Ascending aorta (tissue), 2 donors: Measurements from ENCODE around the gene GDF11. TPM values are rescaled to one million over a fixed set of nuclear protein-coding genes. Genes with fewer than 3 reads are reported as not detected.
A peak's percentile ranks its signal among the peaks of the same experiment; 100 is the strongest.

Experiments used
- DNase-seq, 2 donors: peaks; one replicate each; pipeline ENCODE4 v3.0.0-alpha.2; 2019; ENCODE audit warnings: low spot score in 2 of 2
- H3K27ac ChIP-seq, 2 donors: fragments of 200-600 bp; sonication (generic); one replicate each; pipeline ENCODE4 v1.5.1; 2016 to 2017; ENCODE audit warnings: mild to moderate bottlenecking in 1 of 2
- H3K27me3 ChIP-seq: fragments of 200-600 bp; sonication (generic); one replicate; pipeline ENCODE4 v1.5.1; 2017
- H3K36me3 ChIP-seq, 2 donors: fragments of 200-600 bp; sonication (generic); one replicate each; pipeline ENCODE4 v1.5.1; 2016
- H3K4me1 ChIP-seq, 2 donors: fragments of 200-600 bp; sonication (generic); one replicate each; pipeline ENCODE4 v1.5.1; 2016 to 2017; ENCODE audit warnings: mild to moderate bottlenecking in 1 of 2
- H3K4me3 ChIP-seq, 2 donors: fragments of 200-600 bp; sonication (generic); one replicate each; pipeline ENCODE4 v1.5.1; 2016 to 2017; ENCODE audit warnings: mild to moderate bottlenecking in 1 of 2
- H3K9me3 ChIP-seq, 2 donors: fragments of 200-600 bp; sonication (generic); one replicate each; pipeline ENCODE4 v1.5.1; 2016
- CTCF ChIP-seq, 3 experiments: fragments of 200-600 bp in 2 of 3; fragments of 450-650 bp in 1 of 3; sonication (generic) in 2 of 3; IDR thresholded peaks; one replicate each; pipeline ENCODE4 v1.5.1; 2016 to 2019; ENCODE audit warnings: antibody characterized with exemption in 3 of 3, mild to moderate bottlenecking in 1 of 3, moderate library complexity in 1 of 3
- intact Hi-C: fragments of 100-400 bp; cut with DNase I; formaldehyde crosslinking; loops from one replicate; pipeline ENCODE4 v1.15.1; 2023
- total RNA-seq: library from RNA; depleted of rRNA; stranded (reverse); fragments of >200 nt; gene quantifications from one replicate; pipeline ENCODE4 v1.1.0, GENCODE V29; 2016

Gene GDF11
- total RNA-seq, 1 donor from 2014 or later: 1.6 TPM

GRCh38 chr12:55718624-55719275, 24.2 kb upstream of the GDF11 start:
- Histone ChIP-seq H3K4me3 (peak overlapping the region in 1 of 2 donors; percentile 79), H3K4me1 (peaks cover 44 to 67% of the 10 kb centered on the region in 2 donors)

GRCh38 chr12:55719371-55719770, 23.6 kb upstream of the GDF11 start:
- H3K27ac ChIP-seq: peak overlapping the region; percentile 86 to 88
- H3K36me3 ChIP-seq: peaks cover 7 to 10% of the 10 kb centered on the region in 2 donors
- no peak for DNase-seq
- peak overlapping the region in 1 of 2 donors; percentile 3 for H3K4me3 ChIP-seq
- intact Hi-C loops: no loop called here
- peaks cover 46 to 72% of the 10 kb centered on the region in 2 donors for H3K4me1 ChIP-seq
- H3K27me3 ChIP-seq: no peaks in the 10 kb centered on the region
- TF ChIP-seq CTCF (IDR thresholded peaks at IDR 0.05): no peak
- H3K9me3 ChIP-seq: no peaks in the 10 kb centered on the region

More at GRCh38 chr12:55718624-55719275, 24.2 kb upstream of the GDF11 start:
- intact Hi-C loops: no loop called here
- no peaks in the 10 kb centered on the region for H3K27me3 ChIP-seq
- peak overlapping the region; percentile 86 to 88 for H3K27ac ChIP-seq
- TF ChIP-seq CTCF (IDR thresholded peaks at IDR 0.05): no peak
- DNase-seq: no peak
- no peaks in the 10 kb centered on the region for H3K9me3 ChIP-seq
- peaks cover 2 to 4% of the 10 kb centered on the region in 2 donors for H3K36me3 ChIP-seq

GRCh38 chr12:55720071-55720564, 22.8 kb upstream of the GDF11 start, which contains the start of gene RDH5:
TSS of gene RDH5 (plus strand) at chr12:55720393. CDS start at chr12:55721185, 792 bp downstream.
- peaks cover 12 to 17% of the 10 kb centered on the region in 2 donors for H3K36me3 ChIP-seq
- no peaks in the 10 kb centered on the region for H3K9me3 ChIP-seq
- H3K4me1 ChIP-seq: peaks cover 46 to 70% of the 10 kb centered on the region in 2 donors
- H3K27ac ChIP-seq: peak within 1 kb of the TSS; percentile 86 to 88
- H3K4me3 ChIP-seq: peak within 1 kb of the TSS; percentile 11 to 52
- H3K27me3 ChIP-seq: no peaks in the 10 kb centered on the region
- DNase-seq: peak; percentile 67 to 95
- no peak for TF ChIP-seq CTCF (IDR thresholded peaks at IDR 0.05)
- intact Hi-C loops: loop anchor here (5.0 to 10.0 kb wide), 2 partner anchors 63 to 1295 kb away; no protein-coding TSS in a partner anchor

GRCh38 chr12:55720894-55721444, 22.0 kb upstream of the GDF11 start:
- intact Hi-C loops: loop anchor here (1.0 to 10.0 kb wide), 4 partner anchors 16 to 1296 kb away; a partner anchor contains a TSS
- Histone ChIP-seq H3K4me1 (peaks cover 43 to 71% of the 10 kb centered on the region in 2 donors), H3K36me3 (peaks cover 13 to 26% of the 10 kb centered on the region in 2 donors), H3K9me3 (no peaks in the 10 kb centered on the region), H3K4me3 (peak overlapping the region; percentile 11 to 52), H3K27me3 (no peaks in the 10 kb centered on the region), H3K27ac (peak overlapping the region; percentile 86 to 88)
- peak; percentile 67 to 79 (median 79) for TF ChIP-seq CTCF (IDR thresholded peaks at IDR 0.05)
- DNase-seq: peak; percentile 83 to 97

- peaks cover 18 to 33% of the 10 kb centered on the region in 2 donors for H3K36me3 ChIP-seq
- TF ChIP-seq CTCF (IDR thresholded peaks at IDR 0.05): no peak
- intact Hi-C loops: loop anchor here (1.0 to 10.0 kb wide), 4 partner anchors 16 to 1297 kb away; a partner anchor contains a TSS
- no peaks in the 10 kb centered on the region for H3K27me3 ChIP-seq
- H3K4me3 ChIP-seq: peak overlapping the region; percentile 11 to 52
- H3K27ac ChIP-seq: peak overlapping the region; percentile 86 to 88
- no peaks in the 10 kb centered on the region for H3K9me3 ChIP-seq
- H3K4me1 ChIP-seq: peaks cover 42 to 75% of the 10 kb centered on the region in 2 donors
- no peak for DNase-seq
Observed at GRCh38 chr12:55721601-55722213, 21.2 kb upstream of the GDF11 start.
